Measurements from ENCODE around the gene DPCD.

Gene DPCD

GRCh38 chr10:101645659-101646058, 57.5 kb downstream of the DPCD start:
- Histone ChIP-seq H3K9me3 (no peaks in the 10 kb centered on the region), H3K36me3 (no peaks in the 10 kb centered on the region), H3K4me1 (no peaks in the 10 kb centered on the region), H3K27me3 (no peaks in the 10 kb centered on the region), H3K4me3 (ENCODE audit: low read depth, low read length) (no peak overlapping the region)
- DNase-seq: no peak
- no peak for TF ChIP-seq CTCF (IDR thresholded peaks at IDR 0.05; ENCODE audit: low read depth, low read length)

- no peak for TF ChIP-seq CTCF (IDR thresholded peaks at IDR 0.05; ENCODE audit: low read depth, low read length)
- Histone ChIP-seq H3K4me1 (no peaks in the 10 kb centered on the region), H3K4me3 (ENCODE audit: low read depth, low read length) (no peak overlapping the region), H3K27me3 (no peaks in the 10 kb centered on the region), H3K9me3 (no peaks in the 10 kb centered on the region), H3K36me3 (no peaks in the 10 kb centered on the region)
- no peak for DNase-seq
Measured at GRCh38 chr10:101646364-101646763, 58.2 kb downstream of the DPCD start.

GRCh38 chr10:101647255-101647654, 59.1 kb downstream of the DPCD start:
- no peak for DNase-seq
- Histone ChIP-seq H3K27me3 (no peaks in the 10 kb centered on the region), H3K4me3 (ENCODE audit: low read depth, low read length) (no peak overlapping the region), H3K36me3 (no peaks in the 10 kb centered on the region), H3K4me1 (no peaks in the 10 kb centered on the region), H3K9me3 (no peaks in the 10 kb centered on the region)
- TF ChIP-seq CTCF (IDR thresholded peaks at IDR 0.05; ENCODE audit: low read depth, low read length): no peak

- Histone ChIP-seq H3K4me3 (ENCODE audit: low read depth, low read length) (no peak overlapping the region), H3K27me3 (no peaks in the 10 kb centered on the region), H3K4me1 (no peaks in the 10 kb centered on the region), H3K36me3 (no peaks in the 10 kb centered on the region), H3K9me3 (no peaks in the 10 kb centered on the region)
- no peak for TF ChIP-seq CTCF (IDR thresholded peaks at IDR 0.05; ENCODE audit: low read depth, low read length)
- DNase-seq: no peak
Measured at GRCh38 chr10:101649525-101650085, 61.5 kb downstream of the DPCD start.

- H3K9me3 ChIP-seq: no peaks in the 10 kb centered on the region
- H3K27me3 ChIP-seq: no peaks in the 10 kb centered on the region
- TF ChIP-seq CTCF (IDR thresholded peaks at IDR 0.05; ENCODE audit: low read depth, low read length): no peak
- no peaks in the 10 kb centered on the region for H3K4me1 ChIP-seq
- no peak overlapping the region for H3K4me3 ChIP-seq (ENCODE audit: low read depth, low read length)
- H3K36me3 ChIP-seq: no peaks in the 10 kb centered on the region
- DNase-seq: no peak
Measured at GRCh38 chr10:101650863-101651262, 62.7 kb downstream of the DPCD start.

- no peak for TF ChIP-seq CTCF (IDR thresholded peaks at IDR 0.05; ENCODE audit: low read depth, low read length)
- H3K4me3 ChIP-seq (ENCODE audit: low read depth, low read length): no peak overlapping the region
- H3K27me3 ChIP-seq: no peaks in the 10 kb centered on the region
- H3K4me1 ChIP-seq: no peaks in the 10 kb centered on the region
- no peaks in the 10 kb centered on the region for H3K36me3 ChIP-seq
- DNase-seq: no peak
- H3K9me3 ChIP-seq: no peaks in the 10 kb centered on the region
Measured at GRCh38 chr10:101651336-101651735, 63.2 kb downstream of the DPCD start.
